Activated CD4-positive, CD25-positive, alpha-beta regulatory T cell (primary cell): ENCODE results near the gene AGBL4.
A peak's percentile ranks its signal among the peaks of the same experiment; 100 is the strongest.

Source experiments
- DNase-seq, 4 experiments: peaks; one replicate each; lab custom pipeline; 2025; lab: John Stamatoyannopoulos, UW

The AGBL4 gene

GRCh38 chr1:48823168-48823567 is 1200.6 kb downstream of the AGBL4 start:
- DNase-seq, result no peak

DNA sequence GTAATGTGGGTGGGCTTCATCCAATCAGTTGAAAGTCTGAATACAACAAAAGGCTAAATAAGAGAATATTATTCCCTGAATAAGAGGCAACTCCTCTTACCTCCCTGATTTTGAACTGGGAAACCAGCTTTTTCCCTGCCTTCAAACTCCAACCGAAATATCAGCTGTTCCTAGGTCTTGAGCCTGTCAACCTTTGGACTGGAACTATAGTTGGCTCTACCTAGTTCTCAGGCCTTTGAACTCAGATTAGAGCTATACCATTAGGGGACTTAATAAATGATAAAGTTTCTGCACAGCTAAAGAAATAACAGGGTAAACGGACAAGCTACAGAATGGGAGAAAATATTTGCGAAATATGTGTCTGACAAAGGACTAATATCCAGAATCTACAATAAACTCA is 1203.3 kb downstream of the AGBL4 start:
- no peak for DNase-seq

- DNase-seq, result no peak
Measured at GRCh38 chr1:48817505-48818114, 1206.1 kb downstream of the AGBL4 start.

GRCh38 chr1:48810740-48811139 is 1213.0 kb downstream of the AGBL4 start:
- no peak for DNase-seq

DNA sequence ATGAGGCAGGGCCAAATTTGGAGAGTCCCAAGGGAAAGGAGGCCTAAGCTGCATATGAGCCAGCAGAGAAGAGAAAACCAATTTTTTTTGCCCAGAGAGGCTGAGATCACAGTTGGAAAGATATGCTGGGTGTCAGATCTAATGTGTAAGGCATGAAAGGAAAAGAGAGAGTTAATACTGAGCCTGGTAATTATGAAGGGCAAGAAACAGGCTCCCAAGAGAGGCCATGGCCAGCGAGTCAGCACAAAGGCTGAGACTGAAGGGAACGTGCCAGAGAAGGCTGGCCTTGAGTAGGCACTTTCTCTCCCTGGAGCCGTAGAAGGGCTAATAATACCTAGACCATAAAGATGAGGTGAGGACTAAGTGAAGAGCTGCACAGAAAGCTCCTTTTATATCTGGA is 1215.3 kb downstream of the AGBL4 start:
- no peak for DNase-seq

GRCh38 chr1:48807554-48808260 is 1216.0 kb downstream of the AGBL4 start:
- no peak for DNase-seq

- DNase-seq, result no peak
Measured at GRCh38 chr1:48803474-48803873, 1220.3 kb downstream of the AGBL4 start.

GRCh38 chr1:48794816-48795215 is 1228.9 kb downstream of the AGBL4 start:
- DNase-seq, result no peak

DNA sequence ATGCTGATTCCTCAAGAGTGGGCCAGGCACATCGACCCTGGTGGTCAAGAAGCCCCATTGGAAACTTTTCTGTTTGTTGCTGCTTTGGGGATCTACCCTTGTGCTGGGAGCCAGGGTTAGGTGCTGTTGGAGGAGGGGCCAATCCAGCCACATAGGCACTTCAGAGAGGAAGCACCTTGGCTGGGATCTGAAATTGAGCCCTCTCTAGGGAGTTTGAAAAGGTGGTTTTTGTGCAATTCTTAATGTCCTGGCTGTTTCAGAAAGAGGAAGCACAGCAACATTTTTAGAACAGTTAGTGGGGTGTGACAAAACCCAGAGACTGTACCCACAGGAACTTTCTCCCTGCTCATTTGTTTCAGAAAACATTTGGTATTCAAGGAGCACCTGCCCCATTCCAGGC is 1229.9 kb downstream of the AGBL4 start:
- no peak for DNase-seq

DNA sequence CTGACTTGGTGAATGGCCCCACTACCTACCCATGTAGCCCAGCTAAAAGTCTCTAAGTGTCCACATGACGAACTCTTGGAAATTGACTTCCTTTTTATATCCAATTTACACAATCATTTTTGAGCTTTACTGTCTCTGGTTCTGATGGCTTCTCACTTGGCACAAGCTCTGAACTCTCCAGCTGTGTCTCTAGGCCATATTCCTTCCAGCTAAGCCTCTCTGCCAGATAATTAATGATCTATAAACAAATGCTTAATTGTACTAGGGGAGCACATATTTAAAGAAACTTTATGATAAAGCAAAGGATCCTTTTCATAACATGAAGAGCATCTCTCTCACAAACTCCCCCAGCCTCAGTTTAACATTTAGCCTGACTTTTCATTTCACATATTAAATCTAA is 1230.8 kb downstream of the AGBL4 start:
- DNase-seq, result no peak

DNA sequence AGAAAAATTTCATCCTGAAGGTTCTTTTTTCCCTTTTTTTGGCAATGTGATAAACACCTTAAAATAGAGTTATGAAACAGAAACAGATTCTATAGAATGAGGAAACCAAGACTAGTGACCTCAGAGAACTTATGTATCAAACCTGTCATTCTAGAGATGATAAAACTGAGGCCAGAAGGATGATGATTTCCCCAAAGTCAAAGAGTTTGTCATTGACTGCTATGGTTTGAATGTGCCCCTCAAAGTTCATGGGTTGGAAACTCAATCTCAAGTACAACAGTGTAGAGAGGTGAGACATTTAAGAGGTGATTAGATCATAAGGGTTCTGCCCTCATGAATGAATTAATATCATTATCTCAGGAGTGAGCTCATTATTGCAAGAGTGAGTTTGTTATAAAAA is 1233.4 kb downstream of the AGBL4 start:
- DNase-seq, result no peak

- no peak for DNase-seq
Measured at GRCh38 chr1:48789903-48790302, 1233.9 kb downstream of the AGBL4 start.

- DNase-seq, result no peak
Measured at GRCh38 chr1:48785869-48786268, 1237.9 kb downstream of the AGBL4 start.

GRCh38 chr1:48784301-48784700 is 1239.5 kb downstream of the AGBL4 start:
- DNase-seq, result no peak

DNA sequence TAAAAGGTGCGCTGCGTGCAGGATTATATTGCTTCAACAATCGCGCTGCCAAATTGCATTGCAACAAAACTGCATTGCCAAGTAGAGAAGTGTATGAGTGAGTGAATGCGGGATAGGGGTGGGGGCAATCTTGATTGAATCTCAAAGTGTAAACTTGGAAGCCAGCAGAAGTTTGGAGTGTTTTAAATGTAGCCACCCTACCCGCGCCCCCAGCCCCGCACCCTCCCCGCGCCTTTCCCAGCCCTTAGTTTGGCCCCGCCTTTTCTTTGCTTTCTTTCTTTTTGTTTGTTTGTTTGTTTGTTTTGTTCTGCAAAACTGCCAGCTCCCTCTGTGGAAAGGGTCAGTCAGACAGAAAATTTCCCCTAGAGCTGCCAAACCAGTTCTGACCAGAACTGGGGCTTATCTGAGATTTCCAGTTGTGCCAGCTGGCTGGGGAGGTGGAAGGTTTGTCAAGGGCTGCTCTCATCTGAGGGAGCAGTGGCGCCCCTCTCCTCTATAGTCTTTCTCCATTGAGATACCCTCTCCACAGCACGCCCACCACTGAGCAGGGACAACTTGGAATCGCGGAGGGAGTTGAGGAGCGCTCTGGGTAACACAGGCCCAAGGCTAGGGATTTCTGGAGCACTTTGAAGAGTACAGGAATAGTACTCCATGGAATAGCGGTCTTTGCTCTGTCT is 1246.4 kb downstream of the AGBL4 start:
- DNase-seq, result no peak

GRCh38 chr1:48776393-48777218 is 1247.1 kb downstream of the AGBL4 start, which contains the start of gene BEND5:
Gene BEND5, minus strand, starts transcription at chr1:48776891. Its CDS starts 60 bp downstream, at chr1:48776831.
- DNase-seq, result peak in 2 of 4 experiments; percentile 20 to 28

- DNase-seq, result no peak
Measured at GRCh38 chr1:48775831-48776392, 1247.8 kb downstream of the AGBL4 start.

DNA sequence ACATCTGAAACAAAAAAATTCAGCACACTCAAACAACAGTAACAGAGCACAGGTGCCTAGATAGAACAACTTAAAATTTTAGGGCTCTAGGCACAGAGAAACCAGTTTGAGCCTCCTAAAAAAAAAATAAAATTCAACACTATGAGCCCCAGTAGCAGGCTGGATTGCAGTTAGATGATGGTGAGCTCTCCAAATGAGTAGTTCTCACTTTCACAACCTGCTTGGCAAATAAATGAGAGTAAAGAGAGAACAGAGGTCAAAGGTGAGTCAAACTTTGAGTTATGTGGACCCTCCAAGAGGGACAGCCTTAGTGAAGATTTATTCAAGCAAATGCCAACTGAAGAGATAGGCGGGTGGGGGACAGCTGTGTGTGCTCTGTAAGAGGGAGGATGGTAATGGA is 1250.6 kb downstream of the AGBL4 start:
- no peak for DNase-seq

GRCh38 chr1:48772211-48772610 is 1251.5 kb downstream of the AGBL4 start:
- no peak for DNase-seq

DNA sequence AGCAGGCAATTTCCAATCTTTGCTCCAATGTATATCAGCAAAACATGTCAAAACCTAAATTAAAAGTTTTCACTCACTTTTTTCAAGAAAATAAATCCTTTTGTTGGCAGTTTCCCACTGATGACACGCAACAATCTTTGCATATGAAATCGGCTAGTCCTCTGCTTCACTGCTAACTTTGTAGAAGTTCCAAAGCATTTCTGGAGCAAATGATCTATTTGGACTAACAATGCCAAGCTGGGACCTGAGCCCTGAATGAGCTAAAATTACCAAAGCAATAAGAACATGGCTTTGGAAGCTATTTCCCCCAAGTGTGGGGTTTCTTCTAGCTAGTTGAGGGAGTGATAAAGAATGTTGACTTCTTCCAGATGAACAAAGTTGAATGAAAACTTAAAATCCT is 1252.2 kb downstream of the AGBL4 start:
- no peak for DNase-seq

DNA sequence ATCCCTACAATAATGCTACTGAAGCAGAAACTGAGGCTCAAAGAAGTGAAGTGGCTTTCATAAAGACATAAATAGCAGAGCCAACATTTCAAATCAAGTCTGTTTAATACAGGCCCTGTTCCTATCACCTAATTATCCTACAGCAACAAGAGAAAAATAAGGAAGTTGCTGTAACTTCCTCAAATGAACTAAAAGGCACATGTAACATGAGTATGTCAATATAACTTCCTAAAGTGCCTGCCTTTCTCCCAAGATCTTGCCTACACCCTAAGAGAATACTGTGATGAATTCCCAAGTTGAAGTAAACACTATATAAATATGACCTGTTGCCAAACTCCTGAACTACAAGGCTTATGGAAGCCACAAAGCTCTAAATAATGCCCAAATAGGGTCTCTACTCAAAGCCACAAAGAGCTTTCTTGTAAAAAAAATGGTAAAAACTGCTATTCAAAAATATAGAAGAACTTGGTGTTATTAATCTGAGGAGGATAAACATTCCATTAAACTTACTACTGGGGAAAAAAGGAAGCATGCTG is 1255.7 kb downstream of the AGBL4 start:
- DNase-seq, result no peak

DNA sequence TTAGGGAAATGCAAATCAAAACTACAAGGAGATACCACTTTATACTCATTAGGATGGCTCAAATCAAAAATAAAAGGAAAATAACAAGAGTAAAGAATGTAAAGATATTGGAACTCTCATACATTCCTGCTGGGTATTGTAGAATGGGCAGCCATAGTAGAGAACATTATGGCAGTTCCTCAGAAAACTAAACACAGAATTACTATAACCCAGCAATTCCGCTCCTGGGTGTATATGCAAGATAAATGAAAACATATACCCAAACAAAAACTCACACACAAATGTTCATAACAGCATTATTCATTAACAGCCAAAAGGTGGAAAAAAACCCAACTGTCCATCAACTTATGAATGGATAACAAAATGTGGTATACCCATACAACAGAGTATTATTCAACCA is 1258.4 kb downstream of the AGBL4 start:
- DNase-seq, result no peak
